BLaER1 treated with 17β-estradiol and CSF1 and Interleukin-3, amounts not matched to agents 10 nM and 100 nM (cell line): Measurements from ENCODE around the gene NPRL2.
A peak's percentile ranks its signal among the peaks of the same experiment; 100 is the strongest.

Source experiments
- H3K27ac ChIP-seq, 11 experiments: shearing (Covaris generic); formaldehyde crosslinking; 2 replicates each; pipeline ENCODE4 v1.8.1; 2022
- H3K27me3 ChIP-seq, 11 experiments: shearing (Covaris generic); formaldehyde crosslinking; 2 replicates each; pipeline ENCODE4 v1.8.1; 2022
- H3K36me3 ChIP-seq, 11 experiments: shearing (Covaris generic); formaldehyde crosslinking; 2 replicates each; pipeline ENCODE4 v1.8.1; 2022
- H3K4me1 ChIP-seq, 10 experiments: shearing (Covaris generic); formaldehyde crosslinking; 2 replicates each; pipeline ENCODE4 v1.8.1; 2022
- H3K4me2 ChIP-seq, 11 experiments: shearing (Covaris generic); formaldehyde crosslinking; 2 replicates each; pipeline ENCODE4 v1.8.1; 2022
- H3K4me3 ChIP-seq, 10 experiments: shearing (Covaris generic); formaldehyde crosslinking; 2 replicates each; pipeline ENCODE4 v1.8.1; 2022
- H3K9ac ChIP-seq, 11 experiments: shearing (Covaris generic); formaldehyde crosslinking; 2 replicates each; pipeline ENCODE4 v1.8.1; 2022
- H3K9me3 ChIP-seq, 11 experiments: shearing (Covaris generic); formaldehyde crosslinking; replicated peaks in 1 of 11; 2 replicates each; pipeline ENCODE4 v1.8.1; 2022
- H4K20me1 ChIP-seq, 11 experiments: shearing (Covaris generic); formaldehyde crosslinking; 2 replicates each; pipeline ENCODE4 v1.8.1; 2022
- Cebpa-rat ChIP-seq, 11 experiments: shearing (Covaris generic); IDR thresholded peaks; 2 replicates each; pipeline ENCODE4 v1.8.1; 2022

The NPRL2 gene

DNA sequence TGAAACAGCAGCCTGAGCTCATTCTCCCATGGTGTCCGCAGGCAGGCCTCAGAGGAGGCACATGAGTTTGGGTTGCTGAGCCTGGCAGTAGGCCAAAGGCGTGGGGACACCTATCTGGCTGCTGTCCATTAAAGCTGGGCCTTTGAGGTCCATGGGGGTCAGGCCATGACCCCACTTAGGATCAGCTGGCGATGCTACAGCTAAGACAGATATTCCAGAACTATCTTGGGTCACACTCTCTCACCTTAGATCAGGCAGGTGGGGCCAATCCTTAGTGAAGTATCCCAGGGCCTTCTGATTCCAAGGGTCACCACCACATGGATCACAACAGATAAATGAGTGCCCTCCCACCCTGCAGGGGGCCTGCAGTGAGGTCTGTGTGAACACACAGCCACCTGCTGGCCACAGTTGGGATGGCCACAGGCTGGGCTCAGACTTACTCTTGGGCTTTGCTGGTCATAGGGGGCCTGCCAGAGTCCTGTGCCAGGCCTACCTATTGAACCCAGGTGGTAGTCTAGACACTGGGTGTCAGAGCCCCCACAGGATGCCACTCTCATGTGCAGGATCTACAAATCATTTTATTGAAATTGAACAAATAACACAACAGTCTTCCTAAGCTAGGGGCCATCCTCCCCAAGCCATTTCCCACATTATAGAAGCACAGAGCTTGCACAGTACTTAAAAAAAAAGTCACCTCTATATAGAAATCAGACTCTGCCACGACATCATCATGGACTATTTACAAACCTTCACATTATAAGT, 26.0 kb downstream of the NPRL2 start:
- Histone ChIP-seq H3K27ac (peak overlapping the region in 3 of 11 experiments; percentile 31 to 52 (median 42); a peak in 2 of 22 replicates), H3K4me2 (peak overlapping the region in 7 of 11 experiments; percentile 90 to 98 (median 97); a peak in 13 of 22 replicates), H3K9ac (peak overlapping the region in 10 of 11 experiments; percentile 3 to 99 (median 42); a peak in 6 of 22 replicates)

DNA sequence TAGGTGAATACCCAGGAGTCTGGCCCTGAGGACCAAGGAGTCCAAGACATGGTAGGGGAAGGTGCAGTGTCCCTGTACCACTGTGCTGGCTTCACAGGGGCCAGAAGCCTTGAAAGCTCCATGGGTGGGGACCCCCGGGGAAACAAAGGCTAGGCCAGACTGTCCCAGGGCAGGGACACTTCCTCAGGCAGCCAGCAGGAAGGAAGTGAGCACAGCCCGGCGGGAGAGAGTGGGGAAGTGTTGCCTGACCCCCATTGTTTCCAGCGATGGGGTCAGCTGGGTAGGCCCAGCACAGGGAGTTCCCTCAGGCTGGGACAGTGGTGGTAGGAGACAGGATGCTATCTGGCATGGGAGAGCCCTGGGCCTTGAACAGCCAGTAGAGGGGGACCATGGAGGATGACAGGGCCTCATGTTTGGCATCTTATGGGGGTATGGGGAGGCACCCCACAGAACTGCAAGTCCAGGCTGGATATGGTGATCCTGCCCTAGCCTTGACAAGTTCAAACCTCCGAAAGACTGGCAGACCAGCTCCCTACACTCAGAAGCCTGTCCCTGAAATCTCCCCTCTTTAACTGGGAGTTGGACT, 26.9 kb downstream of the NPRL2 start:
- Histone ChIP-seq H3K4me1 (peaks cover 61 to 82% (median 73%) of the 10 kb centered on the region in 10 experiments), H3K4me3 (0 out of 20 replicates have a peak overlapping the region, but pooled peaks of 1 of the 10 experiments have one; percentile 13), H3K4me2 (peak overlapping the region; percentile 90 to 99 (median 97); a peak in 21 of 22 replicates), H4K20me1 (peaks cover 0 to 50% (median 25%) of the 10 kb centered on the region in 11 experiments; a peak in 16 of 22 replicates), H3K36me3 (peaks cover 7 to 45% (median 31%) of the 10 kb centered on the region in 11 experiments; a peak in 21 of 22 replicates), H3K9ac (peak overlapping the region; percentile 3 to 99 (median 47); a peak in 20 of 22 replicates), H3K27me3 (no peaks in the 10 kb centered on the region), H3K27ac (peak overlapping the region in 9 of 11 experiments; percentile 15 to 55 (median 43); a peak in 14 of 22 replicates), H3K9me3 (no peaks in the 10 kb centered on the region)
- TF ChIP-seq Cebpa-rat (IDR thresholded peaks at IDR 0.05), result no peak

More for the DNA sequence above, 26.0 kb downstream of the NPRL2 start:
- no peak for TF ChIP-seq Cebpa-rat (IDR thresholded peaks at IDR 0.05)
- peaks cover 13 to 45% (median 27%) of the 10 kb centered on the region in 11 experiments for H3K36me3 ChIP-seq
- no peaks in the 10 kb centered on the region for H3K9me3 ChIP-seq
- H4K20me1 ChIP-seq, result peaks cover 3 to 45% (median 24%) of the 10 kb centered on the region in 11 experiments; a peak in 18 of 22 replicates
- peaks cover 56 to 82% (median 71%) of the 10 kb centered on the region in 10 experiments for H3K4me1 ChIP-seq
- H3K27me3 ChIP-seq, result no peaks in the 10 kb centered on the region
- no peak overlapping the region for H3K4me3 ChIP-seq

DNA sequence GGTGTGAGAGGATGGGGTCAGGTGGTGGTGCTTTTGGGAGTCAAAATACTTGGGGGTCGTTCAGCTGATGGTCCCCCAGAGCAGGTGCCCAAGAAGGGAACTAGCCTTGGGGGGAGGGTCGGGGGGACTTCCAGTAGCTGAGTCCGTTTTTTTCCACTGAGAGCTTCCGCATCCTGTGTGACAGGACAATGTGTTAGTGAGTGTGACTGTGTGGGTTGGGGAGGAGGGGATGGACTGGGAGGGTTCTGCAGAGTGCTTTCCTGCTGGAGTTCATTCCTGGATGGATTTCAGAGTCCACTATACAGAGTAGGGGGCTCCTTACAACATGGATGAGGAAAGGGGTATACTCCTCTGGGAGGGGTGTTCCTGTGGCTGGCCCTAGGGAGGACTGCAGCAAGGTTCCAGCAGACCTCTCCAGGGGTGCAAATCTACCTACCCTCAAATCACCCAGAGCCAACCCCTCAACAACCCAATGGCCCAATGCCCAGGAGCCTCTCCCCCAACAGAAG, 27.4 kb downstream of the NPRL2 start:
- Histone ChIP-seq H3K4me3 (0 out of 20 replicates have a peak overlapping the region, but pooled peaks of 1 of the 10 experiments have one; percentile 13), H3K4me1 (peaks cover 62 to 83% (median 76%) of the 10 kb centered on the region in 10 experiments), H3K9me3 (no peaks in the 10 kb centered on the region), H3K36me3 (peaks cover 7 to 50% (median 37%) of the 10 kb centered on the region in 11 experiments; a peak in 21 of 22 replicates), H3K27ac (peak overlapping the region in 9 of 11 experiments; percentile 15 to 99 (median 45); a peak in 14 of 22 replicates), H3K4me2 (peak overlapping the region; percentile 90 to 99 (median 97); a peak in 21 of 22 replicates), H3K27me3 (no peaks in the 10 kb centered on the region), H3K9ac (peak overlapping the region; percentile 11 to 99 (median 58); a peak in 20 of 22 replicates), H4K20me1 (peaks cover 0 to 56% (median 28%) of the 10 kb centered on the region in 11 experiments; a peak in 17 of 22 replicates)
- no peak for TF ChIP-seq Cebpa-rat (IDR thresholded peaks at IDR 0.05)

DNA sequence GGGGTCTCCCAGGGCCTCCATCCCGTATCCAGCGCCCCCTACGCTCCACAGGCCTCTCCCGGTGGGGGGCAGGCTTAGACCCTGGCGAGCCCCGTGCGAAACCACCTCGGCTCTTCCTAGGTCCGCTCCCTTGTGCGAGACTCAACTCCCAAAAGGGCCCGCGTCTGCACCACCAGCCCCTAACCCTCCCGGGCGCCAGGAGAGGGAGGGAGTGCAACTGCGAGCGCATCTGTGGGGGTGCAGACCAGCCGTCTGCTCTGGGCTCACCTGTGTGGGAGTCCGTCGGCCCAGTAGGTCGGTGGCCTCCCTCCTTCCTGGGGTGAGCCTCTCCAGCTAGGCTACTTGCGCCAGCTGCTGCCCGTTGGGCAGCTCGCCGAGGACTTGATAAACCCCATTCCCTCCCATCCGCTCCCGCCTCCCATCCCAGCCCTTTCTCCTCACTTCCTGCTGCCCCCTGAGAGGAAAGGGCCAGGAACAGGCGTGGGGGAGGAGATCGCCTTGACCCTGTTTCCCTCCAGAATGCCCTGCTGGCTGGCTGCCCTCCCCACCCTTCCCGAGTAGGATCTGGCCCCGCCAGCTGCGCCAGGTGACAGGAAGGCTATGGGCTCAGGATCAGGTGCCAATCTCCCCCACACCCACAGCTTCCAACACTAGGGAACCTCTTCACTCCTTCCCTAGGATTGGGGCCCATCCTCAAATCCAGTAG, 28.0 kb downstream of the NPRL2 start, which contains the start of gene HYAL2:
Gene HYAL2, minus strand, starts transcription at position 360 of the 706 bp plus-strand sequence. CDS start 2,256 bp downstream, outside the sequence.
- peaks cover 11 to 56% (median 43%) of the 10 kb centered on the region in 11 experiments; a peak in 21 of 22 replicates for H3K36me3 ChIP-seq
- peak within 1 kb of the TSS; percentile 73 to 89 (median 78) for H3K4me3 ChIP-seq
- no peaks in the 10 kb centered on the region for H3K9me3 ChIP-seq
- peaks cover 0 to 58% (median 34%) of the 10 kb centered on the region in 11 experiments; a peak in 17 of 22 replicates for H4K20me1 ChIP-seq
- H3K9ac ChIP-seq, result peak within 1 kb of the TSS; percentile 93 to 100 (median 99)
- H3K27ac ChIP-seq, result peak within 1 kb of the TSS; percentile 94 to 100 (median 99)
- H3K27me3 ChIP-seq, result no peaks in the 10 kb centered on the region
- no peak for TF ChIP-seq Cebpa-rat (IDR thresholded peaks at IDR 0.05)
- peak within 1 kb of the TSS; percentile 90 to 99 (median 97) for H3K4me2 ChIP-seq
- peaks cover 68 to 89% (median 81%) of the 10 kb centered on the region in 10 experiments for H3K4me1 ChIP-seq

DNA sequence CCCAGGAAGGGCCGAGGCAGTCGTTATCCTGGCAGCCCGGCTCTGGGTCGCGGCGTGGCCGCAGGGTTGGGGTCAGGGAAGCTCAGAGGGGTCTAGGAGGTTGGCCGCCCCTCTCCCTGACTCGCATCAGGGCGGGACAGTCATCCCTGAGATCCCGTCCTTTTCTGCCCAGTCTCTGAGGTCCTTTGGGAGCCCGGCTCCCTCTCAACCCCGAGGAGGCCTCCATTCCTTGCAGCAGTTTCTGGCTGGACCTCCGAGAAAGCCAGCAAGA, 28.5 kb downstream of the NPRL2 start:
- Histone ChIP-seq H3K36me3 (peaks cover 16 to 61% (median 48%) of the 10 kb centered on the region in 11 experiments; a peak in 21 of 22 replicates), H4K20me1 (peaks cover 0 to 58% (median 35%) of the 10 kb centered on the region in 11 experiments; a peak in 17 of 22 replicates), H3K27me3 (no peaks in the 10 kb centered on the region), H3K4me2 (peak overlapping the region; percentile 90 to 99 (median 97)), H3K4me3 (peak overlapping the region; percentile 73 to 89 (median 78)), H3K27ac (peak overlapping the region; percentile 94 to 100 (median 99); a peak in 20 of 22 replicates), H3K9me3 (no peaks in the 10 kb centered on the region), H3K9ac (peak overlapping the region; percentile 93 to 100 (median 99); a peak in 21 of 22 replicates), H3K4me1 (peaks cover 68 to 89% (median 81%) of the 10 kb centered on the region in 10 experiments)
- TF ChIP-seq Cebpa-rat (IDR thresholded peaks at IDR 0.05), result no peak

DNA sequence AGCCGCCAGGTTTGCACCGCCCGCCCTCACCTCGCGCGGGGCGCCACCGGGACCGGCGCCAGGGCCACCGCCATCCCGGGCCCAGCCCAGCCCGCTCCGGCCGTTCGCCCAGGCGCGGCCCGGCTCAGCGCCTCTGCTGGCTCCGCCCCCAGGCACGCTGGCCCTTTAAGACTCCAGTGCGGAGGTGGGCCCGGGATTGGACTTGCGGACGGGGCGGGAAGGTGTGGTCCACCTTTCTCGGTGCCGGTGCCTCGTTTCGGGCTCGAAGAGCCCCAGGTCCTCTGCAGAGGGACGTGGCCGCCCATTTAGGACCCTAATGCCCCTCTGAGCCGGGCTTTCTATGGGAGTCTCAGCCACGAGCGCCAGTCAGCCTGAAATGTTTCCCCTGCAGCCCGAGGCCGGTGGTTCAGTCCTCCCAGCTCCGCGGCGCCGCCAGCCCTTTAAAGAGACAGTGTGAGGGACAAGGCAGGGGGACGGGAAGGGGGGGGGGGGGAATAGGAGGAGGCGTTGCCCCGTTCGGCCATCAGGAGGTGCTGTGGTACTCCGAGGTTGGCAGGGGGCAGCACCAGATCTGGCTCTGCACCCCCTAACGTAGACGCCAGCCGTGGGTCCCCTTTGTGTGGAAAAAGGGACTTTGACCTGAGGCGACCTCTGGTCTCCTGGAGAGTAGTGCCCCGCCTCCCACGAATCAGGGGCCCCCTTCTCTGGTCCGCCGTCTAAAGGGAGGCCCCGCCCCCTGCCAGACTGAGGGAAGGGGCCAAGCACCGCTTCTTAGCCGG, 29.1 kb downstream of the NPRL2 start:
- Histone ChIP-seq H4K20me1 (peaks cover 0 to 58% (median 38%) of the 10 kb centered on the region in 11 experiments; a peak in 18 of 22 replicates), H3K9me3 (no peaks in the 10 kb centered on the region), H3K36me3 (peaks cover 21 to 62% (median 50%) of the 10 kb centered on the region in 11 experiments; a peak in 21 of 22 replicates), H3K4me3 (peak overlapping the region; percentile 73 to 89 (median 78)), H3K27me3 (no peaks in the 10 kb centered on the region), H3K4me2 (peak overlapping the region; percentile 90 to 99 (median 97)), H3K9ac (peak overlapping the region; percentile 93 to 100 (median 99)), H3K27ac (peak overlapping the region; percentile 94 to 100 (median 99)), H3K4me1 (peaks cover 68 to 89% (median 81%) of the 10 kb centered on the region in 10 experiments)
- no peak for TF ChIP-seq Cebpa-rat (IDR thresholded peaks at IDR 0.05)

DNA sequence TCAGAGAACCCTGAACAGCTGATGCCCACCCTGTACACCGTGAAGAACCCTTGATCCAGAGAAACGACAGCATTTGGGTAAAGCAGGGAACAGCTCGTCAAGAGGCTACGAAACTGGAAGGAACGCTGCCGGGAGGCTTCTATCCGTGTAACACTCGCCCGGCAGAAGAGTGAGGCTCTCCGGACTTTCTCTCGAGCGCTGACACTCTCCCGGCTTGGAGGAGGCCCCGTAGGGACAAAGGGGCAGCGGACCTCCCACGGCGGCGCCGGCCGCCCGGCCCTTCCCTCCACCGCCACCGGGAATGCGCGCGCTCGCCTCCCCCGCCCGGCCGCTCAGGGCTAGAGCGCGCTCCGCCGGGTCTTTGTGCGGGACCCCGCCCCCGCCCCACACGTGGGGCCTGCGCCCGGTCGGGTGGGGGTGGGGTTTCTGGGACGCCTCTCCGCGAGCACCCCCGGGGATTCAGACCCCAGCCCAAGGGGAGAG, 29.7 kb downstream of the NPRL2 start:
- no peak for TF ChIP-seq Cebpa-rat (IDR thresholded peaks at IDR 0.05)
- Histone ChIP-seq H4K20me1 (peaks cover 0 to 57% (median 41%) of the 10 kb centered on the region in 11 experiments; a peak in 18 of 22 replicates), H3K4me1 (peaks cover 67 to 86% (median 79%) of the 10 kb centered on the region in 10 experiments), H3K27ac (peak overlapping the region; percentile 94 to 100 (median 99)), H3K9ac (peak overlapping the region; percentile 93 to 100 (median 99)), H3K4me2 (peak overlapping the region; percentile 90 to 99 (median 97)), H3K36me3 (peaks cover 21 to 62% (median 50%) of the 10 kb centered on the region in 11 experiments; a peak in 21 of 22 replicates), H3K9me3 (no peaks in the 10 kb centered on the region), H3K27me3 (no peaks in the 10 kb centered on the region), H3K4me3 (peak overlapping the region; percentile 73 to 89 (median 78))
